H9 (cell line): Measurements from ENCODE around the gene IP6K2. TPM values are rescaled to one million over a fixed set of nuclear protein-coding genes. Genes with fewer than 3 reads are reported as not detected.
A peak's percentile ranks its signal among the peaks of the same experiment; 100 is the strongest.

Source experiments
- DNase-seq: peaks from one replicate; pipeline ENCODE4 v3.0.0-alpha.2; 2017
- H2AFZ ChIP-seq: one replicate; pipeline ENCODE4 v1.6.1; 2013; ENCODE audit warnings: mild to moderate bottlenecking, low read length, control low read depth, moderate library complexity
- H2AK5ac ChIP-seq: 2 replicates; pipeline ENCODE4 v1.6.1; 2013; ENCODE audit warnings: low read length, control low read depth, mixed read lengths; ENCODE audit not compliant: insufficient read length
- H2BK120ac ChIP-seq: one replicate; pipeline ENCODE4 v1.6.1; 2013; ENCODE audit warnings: low read depth, mild to moderate bottlenecking, low read length, control low read depth, inconsistent platforms; ENCODE audit not compliant: poor library complexity, severe bottlenecking
- H2BK12ac ChIP-seq: 2 replicates; pipeline ENCODE4 v1.6.1; 2013; ENCODE audit warnings: low read length, control low read depth, mixed read lengths, low read depth; ENCODE audit not compliant: insufficient read length
- H2BK15ac ChIP-seq: 2 replicates; pipeline ENCODE4 v1.6.1; 2013; ENCODE audit warnings: low read depth, low read length, control low read depth
- H2BK20ac ChIP-seq: one replicate; pipeline ENCODE4 v1.6.1; 2013; ENCODE audit warnings: low read depth, mild to moderate bottlenecking, low read length, control low read depth, inconsistent platforms; ENCODE audit not compliant: poor library complexity, severe bottlenecking
- H2BK5ac ChIP-seq: 2 replicates; pipeline ENCODE4 v1.6.1; 2013; ENCODE audit warnings: low read length, control low read depth, mixed read lengths; ENCODE audit not compliant: insufficient read length
- H3K14ac ChIP-seq: 2 replicates; pipeline ENCODE4 v1.6.1; 2013; ENCODE audit warnings: low read length, control low read depth; ENCODE audit not compliant: insufficient read depth
- H3K18ac ChIP-seq: 2 replicates; pipeline ENCODE4 v1.6.1; 2013; ENCODE audit warnings: low read depth, mild to moderate bottlenecking, mixed read lengths, low read length, control low read depth; ENCODE audit not compliant: insufficient read length
- H3K23ac ChIP-seq: 2 replicates; pipeline ENCODE4 v1.6.1; 2013; ENCODE audit warnings: low read length, control low read depth, mixed read lengths, low read depth; ENCODE audit not compliant: insufficient read length
- H3K23me2 ChIP-seq: 2 replicates; pipeline ENCODE4 v1.6.1; 2013; ENCODE audit warnings: low read depth, mild to moderate bottlenecking, mixed read lengths, low read length, control low read depth; ENCODE audit not compliant: insufficient read length, poor library complexity, severe bottlenecking
- H3K27ac ChIP-seq: 2 replicates; pipeline ENCODE4 v1.5.1; 2013; ENCODE audit warnings: low read length, control low read depth, mixed read lengths, low read depth; ENCODE audit not compliant: insufficient read length
- H3K27me3 ChIP-seq: 2 replicates; pipeline ENCODE4 v1.6.1; 2013; ENCODE audit warnings: low read length, control low read depth, inconsistent platforms; ENCODE audit not compliant: insufficient read depth
- H3K4ac ChIP-seq: 2 replicates; pipeline ENCODE4 v1.6.1; 2013; ENCODE audit warnings: low read depth, mild to moderate bottlenecking, control low read depth, inconsistent platforms, low read length, moderate library complexity
- H3K4me1 ChIP-seq: 2 replicates; pipeline ENCODE4 v1.6.1; 2013; ENCODE audit warnings: low read length, control low read depth, inconsistent platforms; ENCODE audit not compliant: insufficient read depth
- H3K4me2 ChIP-seq: 2 replicates; pipeline ENCODE4 v1.6.1; 2013; ENCODE audit warnings: low read length, control low read depth, mixed read lengths; ENCODE audit not compliant: insufficient read length, insufficient read depth
- H3K56ac ChIP-seq: 2 replicates; pipeline ENCODE4 v1.6.1; 2013; ENCODE audit warnings: low read depth, mild to moderate bottlenecking, mixed read lengths, low read length, control low read depth; ENCODE audit not compliant: insufficient read length
- H3K79me1 ChIP-seq: 2 replicates; pipeline ENCODE4 v1.6.1; 2013; ENCODE audit warnings: low read depth, mild to moderate bottlenecking, moderate library complexity, low read length, control low read depth, inconsistent platforms; ENCODE audit not compliant: insufficient read depth, poor library complexity, severe bottlenecking
- H3K79me2 ChIP-seq: 2 replicates; pipeline ENCODE4 v1.6.1; 2013; ENCODE audit warnings: low read length, control low read depth, inconsistent platforms; ENCODE audit not compliant: insufficient read depth
- H3K9ac ChIP-seq: 2 replicates; pipeline ENCODE4 v1.6.1; 2013; ENCODE audit warnings: low read length, control low read depth, mixed read lengths; ENCODE audit not compliant: insufficient read length; ENCODE audit errors: extremely low read depth
- H3K9me3 ChIP-seq: one replicate; pipeline ENCODE4 v1.6.1; 2013; ENCODE audit warnings: low read depth, low read length, inconsistent platforms; ENCODE audit not compliant: control insufficient read depth
- H3T11ph ChIP-seq: one replicate; pipeline ENCODE4 v1.6.1; 2013; ENCODE audit warnings: mild to moderate bottlenecking, low read length, control low read depth, inconsistent platforms
- H4K20me1 ChIP-seq: one replicate; pipeline ENCODE4 v1.6.1; 2013; ENCODE audit not compliant: control insufficient read depth, insufficient read length, insufficient read depth
- H4K5ac ChIP-seq: 2 replicates; pipeline ENCODE4 v1.6.1; 2013; ENCODE audit warnings: low read depth, mild to moderate bottlenecking, mixed read lengths, low read length, control low read depth; ENCODE audit not compliant: insufficient read length
- H4K8ac ChIP-seq: replicated peaks from 2 replicates; pipeline ENCODE4 v1.6.1; 2013; ENCODE audit warnings: low read length, control low read depth, mixed read lengths, low read depth; ENCODE audit not compliant: insufficient read length
- H4K91ac ChIP-seq: 2 replicates; pipeline ENCODE4 v1.6.1; 2013; ENCODE audit warnings: low read depth, mild to moderate bottlenecking, moderate library complexity, mixed read lengths, low read length, control low read depth; ENCODE audit not compliant: insufficient read length
- H3K27ac Mint-ChIP-seq, 3 experiments: 2 replicates in 2 of 3; 3 replicates in 1 of 3; pipeline ENCODE4 v1.8.0; 2020 to 2021; ENCODE audit warnings: mixed read lengths in 3 of 3, mild to moderate bottlenecking in 1 of 3, moderate library complexity in 1 of 3
- H3K27me3 Mint-ChIP-seq: 2 replicates; pipeline ENCODE4 v1.8.0; 2021; ENCODE audit warnings: low read depth, mild to moderate bottlenecking, moderate library complexity, mixed read lengths
- H3K36me3 Mint-ChIP-seq, 3 experiments: 2 replicates in 2 of 3; 3 replicates in 1 of 3; pipeline ENCODE4 v1.8.0; 2020 to 2021; ENCODE audit warnings: low read depth in 3 of 3, mixed read lengths in 3 of 3; ENCODE audit not compliant: insufficient read depth in 1 of 3
- H3K4me1 Mint-ChIP-seq, 2 experiments: 2 replicates each; pipeline ENCODE4 v1.8.0; 2020; ENCODE audit warnings: mixed read lengths in 2 of 2
- H3K4me3 Mint-ChIP-seq, 2 experiments: 2 replicates in 1 of 2; 3 replicates in 1 of 2; pipeline ENCODE4 v1.8.0; 2020 to 2021; ENCODE audit warnings: mild to moderate bottlenecking in 2 of 2, mixed read lengths in 2 of 2, moderate library complexity in 1 of 2
- H3K9me3 Mint-ChIP-seq, 2 experiments: 2 replicates in 1 of 2; 3 replicates in 1 of 2; pipeline ENCODE4 v1.8.0; 2020; ENCODE audit warnings: mild to moderate bottlenecking in 2 of 2, mixed read lengths in 2 of 2, moderate library complexity in 1 of 2
- WGBS: extraction: QIAGEN DNeasy Blood & Tissue Kit; methylation state at CpG from one replicate; pipeline ENCODE4 v1.1.7; 2013; ENCODE audit warnings: missing lambda C conversion rate, low lambda C conversion rate, mixed read lengths; ENCODE audit not compliant: insufficient read length; ENCODE audit errors: extremely low coverage; 5-methylcytosine and 5-hydroxymethylcytosine counted together
- total RNA-seq: library from RNA; stranded (reverse); gene quantifications from 2 replicates; pipeline ENCODE4 v1.2.1, GENCODE V29; 2021
- TF ChIP-seq, protein P1 (sequence below): fragments of 200-600 bp; sonication (generic); conservative IDR thresholded peaks from 3 replicates; pipeline ENCODE4 v1.8.0; 2021; ENCODE audit warnings: antibody characterized with exemption, mild to moderate bottlenecking

The IP6K2 gene
- total RNA-seq, 1 experiment from 2014 or later, result 94.7 TPM

GRCh38 chr3:48711727-48712126 is 5.3 kb downstream of the IP6K2 start:
- no CpG with 5 or more reads among the region's 2 CpGs for WGBS
- Histone ChIP-seq H3K79me2 (peaks cover 77% of the 10 kb centered on the region), H2BK12ac (no peak overlapping the region), H3K9ac (peak overlapping the region; percentile 31), H3K4me2 (no peak overlapping the region), H3K79me1 (peaks cover 5% of the 10 kb centered on the region), H3K56ac (no peak overlapping the region), H3T11ph (no peak overlapping the region), H4K8ac (no peak overlapping the region), H3K4ac (no peak overlapping the region), H4K91ac (no peak overlapping the region), H2BK120ac (no peak overlapping the region), H3K4me1 (no peaks in the 10 kb centered on the region; the same call in 1 of the 2 replicates), H3K9me3 (no peaks in the 10 kb centered on the region), H2BK5ac (no peak overlapping the region), H3K23ac (no peak overlapping the region), H3K27ac (no peak overlapping the region), H2BK15ac (no peak overlapping the region), H3K23me2 (no peaks in the 10 kb centered on the region), H2BK20ac (no peak overlapping the region), H3K27me3 (no peaks in the 10 kb centered on the region), H4K5ac (no peak overlapping the region), H4K20me1 (no peaks in the 10 kb centered on the region), H3K18ac (no peak overlapping the region), H2AFZ (no peak overlapping the region), H2AK5ac (no peak overlapping the region), H3K14ac (no peak overlapping the region)
- DNase-seq, result no peak
- no peak overlapping the region for H3K4me3 Mint-ChIP-seq
- H3K27ac Mint-ChIP-seq, result peak overlapping the region in 2 of 3 experiments; percentile 59 to 63; a peak in 3 of 7 replicates
- no peaks in the 10 kb centered on the region; the same call in 1 of the 2 replicates for H3K27me3 Mint-ChIP-seq
- peaks cover 43% of the 10 kb centered on the region in 2 experiments for H3K4me1 Mint-ChIP-seq
- H3K9me3 Mint-ChIP-seq, result no peaks in the 10 kb centered on the region; a peak in 1 of 5 replicates
- peaks cover 43 to 88% (median 86%) of the 10 kb centered on the region in 3 experiments for H3K36me3 Mint-ChIP-seq
- TF ChIP-seq, protein P1, sequence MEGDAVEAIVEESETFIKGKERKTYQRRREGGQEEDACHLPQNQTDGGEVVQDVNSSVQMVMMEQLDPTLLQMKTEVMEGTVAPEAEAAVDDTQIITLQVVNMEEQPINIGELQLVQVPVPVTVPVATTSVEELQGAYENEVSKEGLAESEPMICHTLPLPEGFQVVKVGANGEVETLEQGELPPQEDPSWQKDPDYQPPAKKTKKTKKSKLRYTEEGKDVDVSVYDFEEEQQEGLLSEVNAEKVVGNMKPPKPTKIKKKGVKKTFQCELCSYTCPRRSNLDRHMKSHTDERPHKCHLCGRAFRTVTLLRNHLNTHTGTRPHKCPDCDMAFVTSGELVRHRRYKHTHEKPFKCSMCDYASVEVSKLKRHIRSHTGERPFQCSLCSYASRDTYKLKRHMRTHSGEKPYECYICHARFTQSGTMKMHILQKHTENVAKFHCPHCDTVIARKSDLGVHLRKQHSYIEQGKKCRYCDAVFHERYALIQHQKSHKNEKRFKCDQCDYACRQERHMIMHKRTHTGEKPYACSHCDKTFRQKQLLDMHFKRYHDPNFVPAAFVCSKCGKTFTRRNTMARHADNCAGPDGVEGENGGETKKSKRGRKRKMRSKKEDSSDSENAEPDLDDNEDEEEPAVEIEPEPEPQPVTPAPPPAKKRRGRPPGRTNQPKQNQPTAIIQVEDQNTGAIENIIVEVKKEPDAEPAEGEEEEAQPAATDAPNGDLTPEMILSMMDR, result no peak
